Fibroblast of skin of right quadriceps (primary cell): ENCODE measurements around the gene C1QTNF12.

Source experiments
- DNase-seq: peaks from one replicate; pipeline ENCODE4 v3.0.0-alpha.2; 2013

C1QTNF12 gene

GRCh38 chr1:1226566-1227362, 19.8 kb downstream of the C1QTNF12 start:
- no peak for DNase-seq

- DNase-seq = no peak
Measured at GRCh38 chr1:1225913-1226312, 20.6 kb downstream of the C1QTNF12 start.

DNA sequence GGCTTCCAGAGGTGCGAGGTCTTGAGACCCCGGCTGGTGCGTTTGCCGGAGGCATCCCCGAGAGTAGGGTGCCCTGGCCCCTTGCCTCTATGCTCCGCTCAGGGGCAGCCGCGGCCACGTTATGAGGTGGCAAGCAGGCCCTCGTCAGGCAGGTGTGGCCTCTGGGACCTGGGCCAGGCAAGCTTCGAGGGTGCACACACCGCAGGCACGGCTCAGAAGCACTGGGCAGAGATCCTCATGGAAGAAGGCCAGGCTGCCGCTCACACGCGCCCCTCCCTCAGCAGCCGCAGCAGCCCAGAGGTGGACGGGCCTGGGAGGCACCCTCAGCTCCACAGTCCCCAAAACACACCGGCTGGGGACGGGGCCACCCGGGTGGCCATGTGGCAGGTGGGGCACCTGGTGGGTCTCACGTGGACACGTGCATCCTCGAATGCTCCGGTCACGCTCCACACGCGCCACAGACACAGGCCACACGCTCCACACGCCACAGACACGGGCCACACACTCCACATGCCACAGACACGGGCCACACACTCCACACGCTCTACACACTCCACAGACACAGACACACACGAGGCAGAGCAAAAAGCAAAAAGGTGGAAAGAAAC, 21.2 kb downstream of the C1QTNF12 start:
- DNase-seq = no peak

DNA sequence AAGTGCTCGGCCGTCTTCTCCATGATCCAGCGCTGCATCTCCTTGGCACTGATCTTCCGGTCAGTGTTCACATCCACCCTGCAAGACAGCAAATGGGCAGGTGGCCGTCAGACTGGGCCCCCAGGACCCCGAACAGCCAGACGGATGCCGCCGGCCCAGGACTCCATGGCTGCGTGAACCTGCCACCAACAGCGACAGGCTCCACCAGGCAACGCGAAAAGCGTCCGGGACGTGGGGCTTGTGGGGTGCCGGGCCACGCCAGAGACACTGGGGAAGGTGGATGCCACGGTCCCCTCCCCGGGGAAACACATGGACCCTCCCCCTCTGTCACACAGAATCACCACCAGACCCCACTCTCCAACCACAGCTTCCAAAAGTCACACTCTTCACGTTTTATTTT, 22.6 kb downstream of the C1QTNF12 start:
- no peak for DNase-seq

GRCh38 chr1:1223321-1223720, 23.2 kb downstream of the C1QTNF12 start:
- no peak for DNase-seq

DNA sequence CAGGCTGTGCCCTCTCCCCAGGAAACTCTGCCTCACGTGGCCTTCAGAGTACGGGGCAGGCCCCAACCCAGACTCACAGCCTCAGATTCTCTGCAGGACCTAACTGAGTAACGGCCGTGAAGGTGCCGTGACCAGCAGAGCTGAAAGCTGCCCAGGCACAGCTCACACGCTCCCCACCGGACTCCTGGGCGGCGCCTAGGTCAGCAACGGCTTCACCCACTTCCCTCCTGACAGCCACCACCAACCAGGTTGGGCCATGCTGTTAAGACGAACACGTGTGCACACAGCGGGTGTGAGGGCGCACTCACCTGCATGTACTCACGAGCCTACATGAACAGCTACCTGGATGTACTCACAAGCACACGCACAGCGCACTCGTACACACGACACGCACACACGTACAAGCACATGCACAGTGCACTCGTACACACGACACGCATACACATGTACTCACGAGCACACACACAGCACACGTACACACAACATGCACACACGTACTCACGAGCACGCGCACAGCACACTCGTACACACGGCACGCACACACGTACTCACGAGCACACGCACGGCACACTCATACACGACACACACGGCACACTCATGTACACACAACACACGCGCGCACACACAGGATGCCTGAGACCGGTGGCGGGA, 23.8 kb downstream of the C1QTNF12 start:
- no peak for DNase-seq

GRCh38 chr1:1221887-1222574, 24.5 kb downstream of the C1QTNF12 start:
- no peak for DNase-seq

DNA sequence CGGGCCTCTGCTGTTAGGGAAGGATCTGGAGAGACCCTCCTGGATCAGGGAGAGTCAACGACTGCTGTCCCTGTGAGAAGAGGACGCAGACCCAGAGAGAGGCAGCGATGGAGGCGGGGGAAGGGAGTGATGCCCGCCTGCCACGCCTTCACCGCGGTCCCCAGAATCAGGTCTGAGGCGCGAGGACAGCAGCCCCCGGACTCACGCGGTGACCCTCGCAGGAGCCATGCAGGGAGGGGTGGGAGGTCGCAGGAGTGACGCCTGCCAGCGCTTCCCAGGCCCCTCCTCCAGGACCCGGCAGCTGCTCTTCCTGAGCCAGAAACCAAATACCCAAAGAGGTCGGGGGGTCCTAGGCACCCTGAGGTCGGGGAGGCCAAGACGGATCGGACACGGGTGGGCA, 26.3 kb downstream of the C1QTNF12 start:
- DNase-seq = no peak

DNA sequence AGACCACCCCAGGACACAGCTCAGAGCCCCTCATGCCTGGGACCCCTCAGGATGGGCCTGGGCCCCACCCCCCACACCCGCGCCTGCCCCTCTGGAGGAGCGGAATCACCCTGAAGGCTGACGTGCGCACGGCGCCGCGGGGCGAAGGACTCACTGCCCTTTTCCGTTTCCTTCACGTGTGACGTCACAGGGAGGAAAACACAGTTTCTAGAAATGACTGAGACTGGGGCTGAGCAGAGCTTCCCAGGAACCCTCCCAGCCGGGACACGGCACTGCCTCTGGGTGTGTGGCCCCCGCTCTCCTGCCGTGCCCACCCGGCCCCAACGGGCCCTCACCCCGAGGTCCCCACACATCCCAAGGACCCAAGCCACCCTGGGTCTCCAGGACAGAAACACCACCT, 27.2 kb downstream of the C1QTNF12 start:
- no peak for DNase-seq

GRCh38 chr1:1218524-1219200, 27.9 kb downstream of the C1QTNF12 start:
- no peak for DNase-seq

- no peak for DNase-seq
Measured at GRCh38 chr1:1217621-1218523, 28.6 kb downstream of the C1QTNF12 start.

- no peak for DNase-seq
Measured at GRCh38 chr1:1216770-1217620, 29.5 kb downstream of the C1QTNF12 start.

DNA sequence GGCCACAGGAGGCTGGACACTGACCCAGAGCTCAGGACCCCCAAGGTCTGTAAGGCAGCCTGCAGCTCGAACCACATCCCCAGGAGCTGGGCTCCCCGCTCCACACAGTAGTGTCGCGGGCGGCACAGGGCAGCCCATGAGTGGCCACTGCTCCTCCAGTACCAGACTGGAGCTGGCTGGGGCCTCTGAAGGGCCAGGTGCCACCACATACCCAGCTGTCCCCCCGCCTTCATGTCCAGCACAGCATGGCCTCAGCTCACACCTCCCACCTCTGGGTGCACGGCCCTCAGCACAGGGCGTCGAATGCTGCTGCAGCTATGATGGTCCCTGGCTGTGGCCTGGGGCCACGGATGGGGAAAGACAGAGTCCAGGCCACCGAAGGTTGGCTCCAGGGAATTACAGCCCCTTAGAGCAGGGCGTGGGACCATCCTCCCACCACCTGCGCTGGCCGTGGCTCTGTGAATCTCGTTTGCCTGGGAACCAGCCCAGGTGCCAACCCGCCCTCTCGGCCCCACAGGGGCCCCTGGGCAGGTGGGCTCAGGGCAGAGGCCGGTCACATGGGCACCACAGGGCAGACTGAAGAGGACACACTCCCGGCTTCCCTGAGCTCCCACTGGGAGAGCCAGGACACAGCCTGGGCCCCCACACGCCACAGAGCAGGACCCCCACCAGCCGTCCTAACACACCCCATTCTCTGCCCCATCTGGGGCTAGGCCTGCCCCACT, 30.5 kb downstream of the C1QTNF12 start:
- DNase-seq = no peak

GRCh38 chr1:1215080-1215676, 31.3 kb downstream of the C1QTNF12 start:
- no peak for DNase-seq

- no peak for DNase-seq
Measured at GRCh38 chr1:1213345-1214265, 32.9 kb downstream of the C1QTNF12 start, which contains the start of gene TNFRSF4. TNFRSF4 (minus strand) TSS chr1:1214153; CDS start chr1:1214127, 26 bp downstream.

GRCh38 chr1:1212780-1213344, 33.7 kb downstream of the C1QTNF12 start:
- no peak for DNase-seq

- DNase-seq = no peak
Measured at GRCh38 chr1:1211541-1212441, 34.7 kb downstream of the C1QTNF12 start.
